HFF-Myc (cell line): Measurements from ENCODE around the gene ETFRF1.
A peak's percentile ranks its signal among the peaks of the same experiment; 100 is the strongest.

ENCODE experiments used
- DNase-seq: peaks from one replicate; pipeline ENCODE4 v3.0.0-alpha.2; 2011; ENCODE audit warnings: low read depth; ENCODE audit errors: extremely low read depth
- H3K4me3 ChIP-seq: replicated peaks from 2 replicates; pipeline ENCODE4 v1.5.1; 2011; ENCODE audit warnings: low read depth, mild to moderate bottlenecking, control low read depth, low read length
- CTCF ChIP-seq: IDR thresholded peaks from 2 replicates; pipeline ENCODE4 v1.5.1; 2012; ENCODE audit warnings: mild to moderate bottlenecking, low read depth, low read length, control low read depth; ENCODE audit errors: missing control alignments

The ETFRF1 gene

GRCh38 chr12:25207846-25208245, 12.8 kb downstream of the ETFRF1 start:
- no peak for TF ChIP-seq CTCF
- H3K4me3 ChIP-seq, result no peak overlapping the region
- no peak for DNase-seq

GRCh38 chr12:25208554-25208953, 13.5 kb downstream of the ETFRF1 start:
- no peak for DNase-seq
- H3K4me3 ChIP-seq, result no peak overlapping the region
- TF ChIP-seq CTCF, result no peak

GRCh38 chr12:25213338-25213737, 18.3 kb downstream of the ETFRF1 start:
- no peak overlapping the region for H3K4me3 ChIP-seq
- no peak for DNase-seq
- no peak for TF ChIP-seq CTCF

GRCh38 chr12:25236190-25236589, 41.2 kb downstream of the ETFRF1 start:
- DNase-seq, result no peak
- H3K4me3 ChIP-seq, result no peak overlapping the region
- no peak for TF ChIP-seq CTCF

- TF ChIP-seq CTCF, result no peak
- H3K4me3 ChIP-seq, result no peak overlapping the region
- DNase-seq, result no peak
Measured at GRCh38 chr12:25236626-25237025, 41.6 kb downstream of the ETFRF1 start.

GRCh38 chr12:25241167-25242020, 46.4 kb downstream of the ETFRF1 start:
- no peak overlapping the region for H3K4me3 ChIP-seq
- DNase-seq, result no peak
- TF ChIP-seq CTCF, result peak; percentile 48
